GM15510 (cell line): ENCODE data around the gene PUS7L.

Experiments
- POLR2A ChIP-seq: IDR thresholded peaks from 3 replicates; pipeline ENCODE4 v1.6.1; 2011; ENCODE audit warnings: borderline replicate concordance; ENCODE audit not compliant: insufficient read length; ENCODE audit errors: extremely low read depth

PUS7L gene

GRCh38 chr12:43723134-43723533 is 35.5 kb downstream of the PUS7L start:
- no peak for TF ChIP-seq POLR2A

- no peak for TF ChIP-seq POLR2A
Observed at GRCh38 chr12:43722621-43723020, 36.0 kb downstream of the PUS7L start.

- TF ChIP-seq POLR2A = no peak
Observed at GRCh38 chr12:43711348-43711747, 47.2 kb downstream of the PUS7L start.

- no peak for TF ChIP-seq POLR2A
Observed at GRCh38 chr12:43696154-43696553, 62.4 kb downstream of the PUS7L start.

GRCh38 chr12:43694879-43695278 is 63.7 kb downstream of the PUS7L start:
- TF ChIP-seq POLR2A = no peak

GRCh38 chr12:43692064-43692463 is 66.5 kb downstream of the PUS7L start:
- no peak for TF ChIP-seq POLR2A

- no peak for TF ChIP-seq POLR2A
Observed at GRCh38 chr12:43676183-43676813, 82.3 kb downstream of the PUS7L start.

- no peak for TF ChIP-seq POLR2A
Observed at GRCh38 chr12:43675048-43675904, 83.3 kb downstream of the PUS7L start.

- no peak for TF ChIP-seq POLR2A
Observed at GRCh38 chr12:43669373-43669772, 89.2 kb downstream of the PUS7L start.
